Activated CD8-positive, alpha-beta T cell treated with anti-CD3 and anti-CD28 coated beads for 36 hours (primary cell): ENCODE data around the gene IFFO2. TPM values are rescaled to one million over a fixed set of nuclear protein-coding genes. Genes with fewer than 3 reads are reported as not detected.

ENCODE experiments used
- ATAC-seq: fragments of 200-7000 bp; cut with Tn5 transposase; one replicate; pipeline ENCODE4 v1.10.0; 2021; ENCODE audit warnings: mild to moderate bottlenecking, moderate library complexity
- CTCF ChIA-PET: fragments of 350-600 bp; sonication (Branson Sonifier 250); formaldehyde crosslinking; loops from one replicate; lab custom pipeline; 2021; ENCODE audit warnings: antibody characterized with exemption; lab: Charles Lee
- POLR2A ChIA-PET: fragments of 350-600 bp; sonication (Branson Sonifier 250); formaldehyde crosslinking; loops from one replicate; lab custom pipeline; 2021; ENCODE audit warnings: antibody characterized with exemption; lab: Charles Lee
- DNase-seq: peaks from one replicate; pipeline ENCODE4 v3.0.0-alpha.2; 2020
- H3K27ac Mint-ChIP-seq: one replicate; pipeline ENCODE4 v1.8.0; 2021; ENCODE audit warnings: mild to moderate bottlenecking, mixed read lengths
- H3K27me3 Mint-ChIP-seq: one replicate; pipeline ENCODE4 v1.8.0; 2021; ENCODE audit warnings: mixed read lengths
- H3K36me3 Mint-ChIP-seq: one replicate; pipeline ENCODE4 v1.8.0; 2021; ENCODE audit warnings: low read depth, mixed read lengths
- H3K4me1 Mint-ChIP-seq: one replicate; pipeline ENCODE4 v1.8.0; 2021; ENCODE audit warnings: low read depth, mixed read lengths
- H3K4me3 Mint-ChIP-seq: one replicate; pipeline ENCODE4 v1.8.0; 2021; ENCODE audit warnings: mild to moderate bottlenecking, moderate library complexity, mixed read lengths
- H3K9me3 Mint-ChIP-seq: one replicate; pipeline ENCODE4 v1.8.0; 2021; ENCODE audit warnings: mixed read lengths
- CTCF ChIP-seq: fragments of 200-600 bp; IDR thresholded peaks from one replicate; pipeline ENCODE4 v1.8.0; 2022; ENCODE audit warnings: antibody characterized with exemption, mild to moderate bottlenecking
- intact Hi-C: fragments of 100-400 bp; cut with micrococcal nuclease; formaldehyde crosslinking; loops from one replicate; pipeline ENCODE4 v1.10.0; 2022
- total RNA-seq, 2 experiments: library from RNA; stranded (reverse); gene quantifications; one replicate each; pipeline ENCODE4 v1.2.3, GENCODE V29; 2021

Gene IFFO2
- total RNA-seq, 2 experiments from 2014 or later, result 23.7 to 26.4 TPM

- ChIA-PET POLR2A (interaction anchor here (0.8 to 4.5 kb wide), 2 partner anchors 13 to 31 kb away, joined by 3 to 24 read pairs; no protein-coding TSS in a partner anchor), CTCF (interaction anchor here (0.8 to 1.4 kb wide), 3 partner anchors 10 to 12 kb away, joined by 3 to 5 read pairs (median 4); no protein-coding TSS in a partner anchor)
- no peaks in the 10 kb centered on the region for H3K27me3 Mint-ChIP-seq
- TF ChIP-seq CTCF, result no peak
- H3K4me3 Mint-ChIP-seq, result no peak overlapping the region
- H3K36me3 Mint-ChIP-seq, result peaks cover 2% of the 10 kb centered on the region
- ATAC-seq (no peak), DNase-seq (no peak)
- intact Hi-C loops, result no loop called here
- H3K27ac Mint-ChIP-seq, result no peak overlapping the region
- H3K4me1 Mint-ChIP-seq, result peaks cover 54% of the 10 kb centered on the region
- H3K9me3 Mint-ChIP-seq, result no peaks in the 10 kb centered on the region
Observed at GRCh38 chr1:18940303-18941020, 16.0 kb downstream of the IFFO2 start.

- peaks cover 52% of the 10 kb centered on the region for H3K4me1 Mint-ChIP-seq
- ChIA-PET POLR2A (interaction anchor here (0.8 to 4.5 kb wide), 3 partner anchors 12 to 30 kb away, joined by 3 to 24 read pairs (median 21); no protein-coding TSS in a partner anchor), CTCF (interaction anchor here (0.8 to 1.4 kb wide), 2 partner anchors 11 to 12 kb away, joined by 3 to 5 read pairs; no protein-coding TSS in a partner anchor)
- H3K27ac Mint-ChIP-seq, result no peak overlapping the region
- DNase-seq (no peak), ATAC-seq (no peak)
- no peak overlapping the region for H3K4me3 Mint-ChIP-seq
- no peaks in the 10 kb centered on the region for H3K27me3 Mint-ChIP-seq
- peaks cover 2% of the 10 kb centered on the region for H3K36me3 Mint-ChIP-seq
- intact Hi-C loops, result no loop called here
- no peaks in the 10 kb centered on the region for H3K9me3 Mint-ChIP-seq
- no peak for TF ChIP-seq CTCF
Observed at GRCh38 chr1:18939398-18940302, 16.8 kb downstream of the IFFO2 start.

- ChIA-PET POLR2A (interaction anchor here (2.6 to 3.9 kb wide), 2 partner anchors 12 kb away, joined by 8 to 21 read pairs; no protein-coding TSS in a partner anchor), CTCF (interaction anchor here (2.0 kb wide), 1 partner anchor 26 kb away, joined by 8 read pairs; no protein-coding TSS in a partner anchor)
- no peaks in the 10 kb centered on the region for H3K27me3 Mint-ChIP-seq
- no peaks in the 10 kb centered on the region for H3K9me3 Mint-ChIP-seq
- no peak overlapping the region for H3K4me3 Mint-ChIP-seq
- H3K36me3 Mint-ChIP-seq, result no peaks in the 10 kb centered on the region
- intact Hi-C loops, result no loop called here
- H3K27ac Mint-ChIP-seq, result no peak overlapping the region
- no peak for TF ChIP-seq CTCF
- peaks cover 54% of the 10 kb centered on the region for H3K4me1 Mint-ChIP-seq
- DNase-seq (no peak), ATAC-seq (no peak)
Observed at GRCh38 chr1:18938707-18939070, 17.8 kb downstream of the IFFO2 start.

GRCh38 chr1:18938008-18938706 is 18.3 kb downstream of the IFFO2 start:
- H3K27me3 Mint-ChIP-seq, result no peaks in the 10 kb centered on the region
- no peak overlapping the region for H3K27ac Mint-ChIP-seq
- H3K36me3 Mint-ChIP-seq, result no peaks in the 10 kb centered on the region
- H3K4me3 Mint-ChIP-seq, result no peak overlapping the region
- POLR2A ChIA-PET, result interaction anchor here (2.6 to 3.9 kb wide), 2 partner anchors 11 to 13 kb away, joined by 8 to 21 read pairs; no protein-coding TSS in a partner anchor
- H3K4me1 Mint-ChIP-seq, result peaks cover 54% of the 10 kb centered on the region
- intact Hi-C loops, result no loop called here
- DNase-seq (no peak), ATAC-seq (no peak)
- no peaks in the 10 kb centered on the region for H3K9me3 Mint-ChIP-seq
- TF ChIP-seq CTCF, result no peak
- CTCF ChIA-PET, result interaction anchor here (2.0 kb wide), 1 partner anchor 25 kb away, joined by 8 read pairs; no protein-coding TSS in a partner anchor
